HuH-7.5 (cell line): ENCODE results near the gene GIN1.
"Not testable (repeated sequence)": the region's sequence is repeated elsewhere in the genome, so short reads cannot be mapped to it uniquely, and the experiment has no call there.

Experiments
- DNase-seq: peaks from one replicate; pipeline ENCODE4 v3.0.0; 2011; ENCODE audit warnings: low spot score

Gene GIN1

GRCh38 chr5:103109277-103109676, 10.7 kb downstream of the GIN1 start:
- DNase-seq = no peak

- no peak for DNase-seq
These were observed 11.9 kb downstream of the GIN1 start for GRCh38 chr5:103108086-103108485.

GRCh38 chr5:103102234-103102633, 17.7 kb downstream of the GIN1 start:
- DNase-seq = no peak

- DNase-seq = no peak
These were observed 18.7 kb downstream of the GIN1 start for GRCh38 chr5:103101079-103101750.

GRCh38 chr5:103098993-103099392, 20.9 kb downstream of the GIN1 start:
- DNase-seq = no peak

- DNase-seq = no peak
These were observed 25.2 kb downstream of the GIN1 start for GRCh38 chr5:103094737-103095136.

GRCh38 chr5:103093727-103094126, 26.2 kb downstream of the GIN1 start:
- no peak for DNase-seq

GRCh38 chr5:103092676-103093075, 27.3 kb downstream of the GIN1 start:
- no peak for DNase-seq

- DNase-seq = no peak
These were observed 29.1 kb downstream of the GIN1 start for GRCh38 chr5:103090791-103091190.

- no peak for DNase-seq
These were observed 30.7 kb downstream of the GIN1 start for GRCh38 chr5:103089272-103089671.

GRCh38 chr5:103086547-103086946, 33.4 kb downstream of the GIN1 start:
- DNase-seq = no peak

GRCh38 chr5:103079796-103080195, 40.1 kb downstream of the GIN1 start:
- no peak for DNase-seq

GRCh38 chr5:103075442-103075841, 44.5 kb downstream of the GIN1 start:
- DNase-seq = no peak

- not testable (repeated sequence) for DNase-seq
These were observed 46.4 kb downstream of the GIN1 start for GRCh38 chr5:103073500-103073899.

GRCh38 chr5:103066326-103066725, 53.6 kb downstream of the GIN1 start:
- no peak for DNase-seq

GRCh38 chr5:103060424-103060954, 59.4 kb downstream of the GIN1 start:
- no peak for DNase-seq

GRCh38 chr5:103059525-103059924, 60.4 kb downstream of the GIN1 start:
- no peak for DNase-seq

- DNase-seq = no peak
These were observed 62.5 kb downstream of the GIN1 start for GRCh38 chr5:103057208-103058130.

- not testable (repeated sequence) for DNase-seq
These were observed 73.2 kb downstream of the GIN1 start for GRCh38 chr5:103046706-103047105.

GRCh38 chr5:103041071-103041676, 78.8 kb downstream of the GIN1 start:
- DNase-seq = no peak

GRCh38 chr5:103037673-103038455, 82.1 kb downstream of the GIN1 start:
- no peak for DNase-seq

- DNase-seq = no peak
These were observed 83.3 kb downstream of the GIN1 start for GRCh38 chr5:103036601-103037000.
